HG02678 (cell line): ENCODE data around the gene SLC2A11.

Experiments
- ATAC-seq: cut with Tn5 transposase; IDR thresholded peaks from one replicate; pipeline ENCODE4 v1.9.1; 2021; ENCODE audit warnings: mild to moderate bottlenecking, moderate library complexity; ENCODE audit not compliant: unreplicated experiment

The SLC2A11 gene

GRCh38 chr22:23831781-23832180 lies 25.9 kb upstream of the SLC2A11 start:
- ATAC-seq: no peak

- ATAC-seq: no peak
Measured at GRCh38 chr22:23832226-23833016, 25.3 kb upstream of the SLC2A11 start.

GRCh38 chr22:23833017-23833751 lies 24.5 kb upstream of the SLC2A11 start:
- ATAC-seq: no peak

- no peak for ATAC-seq
Measured at GRCh38 chr22:23833911-23834317, 23.8 kb upstream of the SLC2A11 start.

- ATAC-seq: no peak
Measured at GRCh38 chr22:23834406-23834792, 23.3 kb upstream of the SLC2A11 start.

GRCh38 chr22:23834793-23835483 lies 22.7 kb upstream of the SLC2A11 start:
- ATAC-seq: no peak

- no peak for ATAC-seq
Measured at GRCh38 chr22:23835484-23836144, 22.1 kb upstream of the SLC2A11 start.

GRCh38 chr22:23836281-23836680 lies 21.4 kb upstream of the SLC2A11 start:
- ATAC-seq: no peak

- no peak for ATAC-seq
Measured at GRCh38 chr22:23836692-23837495, 20.8 kb upstream of the SLC2A11 start.

GRCh38 chr22:23837496-23837859 lies 20.2 kb upstream of the SLC2A11 start:
- ATAC-seq: no peak

- ATAC-seq: peak; percentile 3
Measured at GRCh38 chr22:23837911-23838680, 19.6 kb upstream of the SLC2A11 start.

GRCh38 chr22:23838681-23839468 lies 18.8 kb upstream of the SLC2A11 start, which contains the start of gene DERL3:
TSS of gene DERL3 (minus strand) at chr22:23839006. CDS start at chr22:23838987, 19 bp downstream.
- ATAC-seq: peak; percentile 87

GRCh38 chr22:23840026-23840425 lies 17.6 kb upstream of the SLC2A11 start:
- ATAC-seq: no peak

- no peak for ATAC-seq
Measured at GRCh38 chr22:23841292-23841691, 16.4 kb upstream of the SLC2A11 start.

- ATAC-seq: no peak
Measured at GRCh38 chr22:23841736-23842445, 15.8 kb upstream of the SLC2A11 start.

- no peak for ATAC-seq
Measured at GRCh38 chr22:23842599-23842998, 15.1 kb upstream of the SLC2A11 start.

- ATAC-seq: no peak
Measured at GRCh38 chr22:23844739-23845202, 12.9 kb upstream of the SLC2A11 start.
